ENCODE measurements around the gene PPIL6. TPM values are rescaled to one million over a fixed set of nuclear protein-coding genes. Genes with fewer than 3 reads are reported as not detected.

PPIL6 gene
- total RNA-seq, 1 donor from 2014 or later = 4.2 TPM

DNA sequence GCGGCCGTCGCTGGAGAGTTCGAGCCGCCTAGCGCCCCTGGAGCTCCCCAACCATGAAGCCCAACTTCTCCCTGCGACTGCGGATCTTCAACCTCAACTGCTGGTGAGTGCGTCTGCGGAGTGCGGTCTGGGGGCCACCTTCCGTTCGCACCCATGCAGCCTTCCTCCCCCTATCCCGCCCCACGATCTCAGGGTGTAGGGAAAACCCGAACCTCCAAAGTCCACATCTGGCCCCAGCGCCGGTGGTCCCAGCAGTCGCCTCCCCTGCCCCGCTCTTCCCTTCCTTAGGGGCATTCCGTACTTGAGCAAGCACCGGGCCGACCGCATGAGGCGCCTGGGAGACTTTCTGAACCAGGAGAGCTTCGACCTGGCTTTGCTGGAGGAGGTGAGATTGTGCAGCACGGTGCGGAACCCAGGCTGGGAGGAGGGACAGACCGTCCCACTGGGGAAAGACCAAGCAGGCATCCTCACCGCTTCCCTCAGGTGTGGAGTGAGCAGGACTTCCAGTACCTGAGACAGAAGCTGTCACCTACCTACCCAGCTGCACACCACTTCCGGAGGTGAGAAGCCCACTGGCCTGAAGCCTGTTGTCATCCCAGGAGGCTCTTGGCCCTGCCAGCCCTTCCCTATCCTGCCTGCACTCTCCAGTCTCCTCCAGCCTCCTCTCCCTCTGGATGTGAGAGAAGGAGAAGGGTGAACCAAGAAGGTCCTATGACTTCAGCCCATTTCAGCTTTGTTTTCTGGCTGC is 815 bp upstream of the PPIL6 start:
- Histone ChIP-seq H3K36me3 (peaks cover 27% of the 10 kb centered on the region), H3K4me1 (peaks cover 11% of the 10 kb centered on the region), H3K9me3 (no peaks in the 10 kb centered on the region), H3K27ac (peak overlapping the region; percentile 94), H3K27me3 (no peaks in the 10 kb centered on the region), H3K4me3 (peak overlapping the region; percentile 91)
- ATAC-seq (peak; percentile 57), DNase-seq (peak; percentile 79)
- TF ChIP-seq, protein P1, sequence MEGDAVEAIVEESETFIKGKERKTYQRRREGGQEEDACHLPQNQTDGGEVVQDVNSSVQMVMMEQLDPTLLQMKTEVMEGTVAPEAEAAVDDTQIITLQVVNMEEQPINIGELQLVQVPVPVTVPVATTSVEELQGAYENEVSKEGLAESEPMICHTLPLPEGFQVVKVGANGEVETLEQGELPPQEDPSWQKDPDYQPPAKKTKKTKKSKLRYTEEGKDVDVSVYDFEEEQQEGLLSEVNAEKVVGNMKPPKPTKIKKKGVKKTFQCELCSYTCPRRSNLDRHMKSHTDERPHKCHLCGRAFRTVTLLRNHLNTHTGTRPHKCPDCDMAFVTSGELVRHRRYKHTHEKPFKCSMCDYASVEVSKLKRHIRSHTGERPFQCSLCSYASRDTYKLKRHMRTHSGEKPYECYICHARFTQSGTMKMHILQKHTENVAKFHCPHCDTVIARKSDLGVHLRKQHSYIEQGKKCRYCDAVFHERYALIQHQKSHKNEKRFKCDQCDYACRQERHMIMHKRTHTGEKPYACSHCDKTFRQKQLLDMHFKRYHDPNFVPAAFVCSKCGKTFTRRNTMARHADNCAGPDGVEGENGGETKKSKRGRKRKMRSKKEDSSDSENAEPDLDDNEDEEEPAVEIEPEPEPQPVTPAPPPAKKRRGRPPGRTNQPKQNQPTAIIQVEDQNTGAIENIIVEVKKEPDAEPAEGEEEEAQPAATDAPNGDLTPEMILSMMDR (IDR thresholded peaks at IDR 0.05) = no peak
- intact Hi-C loops (cut with DNase I) = no loop called here

DNA sequence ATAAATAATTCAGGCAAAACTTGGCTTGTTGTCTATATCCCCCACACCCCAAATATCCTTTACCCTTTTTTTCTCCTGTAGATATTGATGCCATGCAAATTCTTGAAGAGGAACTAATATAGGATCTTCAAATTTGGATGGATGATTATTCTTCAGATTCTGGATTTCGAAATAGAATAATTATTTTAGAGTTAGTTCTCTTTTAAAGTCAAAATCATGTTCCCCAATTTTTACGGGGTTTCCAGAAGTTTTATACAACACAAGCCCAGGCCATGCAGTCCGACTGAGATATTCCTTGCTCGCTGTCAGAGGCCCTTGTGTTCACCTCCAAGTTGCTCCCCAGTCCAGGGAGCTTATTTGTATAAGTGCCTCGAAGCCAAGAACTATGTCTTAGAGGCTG is 4.4 kb downstream of the PPIL6 start:
- intact Hi-C loops (cut with DNase I) = no loop called here
- Histone ChIP-seq H3K9me3 (no peaks in the 10 kb centered on the region), H3K27me3 (no peaks in the 10 kb centered on the region), H3K4me1 (no peaks in the 10 kb centered on the region), H3K27ac (no peak overlapping the region), H3K36me3 (no peaks in the 10 kb centered on the region), H3K4me3 (no peak overlapping the region)
- ATAC-seq (no peak), DNase-seq (no peak)
- TF ChIP-seq, protein P1 (IDR thresholded peaks at IDR 0.05) = no peak

DNA sequence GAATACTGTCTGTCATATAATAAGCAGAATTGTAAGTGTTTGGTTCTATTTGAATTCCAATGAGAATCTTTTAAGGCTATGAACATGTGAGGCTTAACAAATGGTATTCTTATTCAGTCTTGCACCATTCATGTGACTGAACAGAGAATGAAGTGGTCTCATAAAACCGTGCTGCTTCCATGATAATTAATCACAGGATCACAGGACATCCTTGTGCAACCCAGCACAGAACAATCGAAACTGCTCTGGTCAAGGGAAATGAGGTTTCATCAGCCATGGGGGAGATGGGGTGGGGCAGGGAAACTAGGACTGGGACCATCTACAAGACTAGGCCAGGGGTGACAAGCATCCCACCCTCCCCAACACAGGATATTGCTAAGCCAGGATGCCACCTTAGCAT is 6.0 kb downstream of the PPIL6 start:
- Histone ChIP-seq H3K4me1 (no peaks in the 10 kb centered on the region), H3K36me3 (no peaks in the 10 kb centered on the region), H3K27me3 (no peaks in the 10 kb centered on the region), H3K9me3 (no peaks in the 10 kb centered on the region), H3K4me3 (no peak overlapping the region), H3K27ac (no peak overlapping the region)
- intact Hi-C loops (cut with DNase I) = no loop called here
- TF ChIP-seq, protein P1 (IDR thresholded peaks at IDR 0.05) = no peak
- ATAC-seq = peak; percentile 71
- no peak for DNase-seq

DNA sequence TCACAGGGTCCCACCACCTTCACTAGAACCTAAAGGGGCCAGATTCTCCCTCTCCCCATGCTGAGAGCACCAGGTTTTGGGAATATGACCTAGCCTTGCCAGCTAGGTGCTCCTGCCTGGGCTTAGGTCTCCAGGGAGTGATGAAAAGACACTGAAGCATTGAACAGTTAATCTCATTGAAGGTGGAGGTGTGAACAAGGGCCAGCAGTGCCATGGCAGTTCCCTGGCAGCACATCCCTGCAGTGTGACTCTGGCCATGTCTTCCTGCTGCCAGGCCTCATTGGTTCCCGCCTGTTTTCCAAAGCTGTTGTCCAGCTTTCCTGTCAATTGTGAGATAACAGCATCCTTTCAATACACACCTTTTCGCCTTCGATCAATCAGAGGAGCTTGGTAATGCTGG is 10.9 kb downstream of the PPIL6 start:
- Histone ChIP-seq H3K4me3 (no peak overlapping the region), H3K27ac (no peak overlapping the region), H3K27me3 (no peaks in the 10 kb centered on the region), H3K36me3 (no peaks in the 10 kb centered on the region), H3K9me3 (no peaks in the 10 kb centered on the region), H3K4me1 (no peaks in the 10 kb centered on the region)
- ATAC-seq (no peak), DNase-seq (no peak)
- TF ChIP-seq, protein P1 (IDR thresholded peaks at IDR 0.05) = no peak
- intact Hi-C loops (cut with DNase I) = no loop called here

DNA sequence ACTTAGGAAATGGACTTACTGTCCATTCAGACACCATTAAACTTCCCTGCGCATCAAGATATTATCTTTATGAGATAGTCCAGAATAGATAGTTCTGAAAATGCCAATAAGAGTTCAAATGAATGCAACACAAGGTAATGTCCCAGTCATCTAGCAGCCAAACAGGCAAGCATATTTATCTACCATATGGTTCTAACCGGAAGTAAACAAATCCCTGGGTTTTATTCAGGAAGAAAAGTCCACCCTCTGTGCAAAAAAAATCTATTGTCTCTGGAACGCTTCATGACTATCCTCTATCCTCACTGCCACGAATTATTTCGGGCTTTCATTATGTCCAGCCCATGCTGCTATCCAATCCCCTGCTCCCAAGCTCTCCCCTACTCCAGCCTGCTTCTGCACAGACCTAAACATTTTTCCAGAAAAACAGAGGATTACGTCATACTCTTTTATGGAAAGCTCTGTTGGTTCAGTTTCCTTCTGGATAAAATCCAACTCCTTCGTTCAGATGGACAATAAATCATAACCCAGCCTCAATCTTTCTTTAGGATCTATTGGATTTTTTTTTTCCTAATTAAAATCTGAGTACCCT is 11.4 kb downstream of the PPIL6 start:
- Histone ChIP-seq H3K4me3 (no peak overlapping the region), H3K36me3 (no peaks in the 10 kb centered on the region), H3K27me3 (no peaks in the 10 kb centered on the region), H3K4me1 (no peaks in the 10 kb centered on the region), H3K9me3 (no peaks in the 10 kb centered on the region), H3K27ac (no peak overlapping the region)
- no peak for ATAC-seq
- TF ChIP-seq, protein P1 (IDR thresholded peaks at IDR 0.05) = no peak
- DNase-seq = no peak
- intact Hi-C loops (cut with DNase I) = no loop called here
